Measurements from ENCODE around the gene G3BP1. TPM values are rescaled to one million over a fixed set of nuclear protein-coding genes. Genes with fewer than 3 reads are reported as not detected.
"Not testable (repeated sequence)": the region's sequence is repeated elsewhere in the genome, so short reads cannot be mapped to it uniquely, and the experiment has no call there.

The G3BP1 gene
- total RNA-seq, 4 donors from 2014 or later: 73.3 to 102 (median 89.1) TPM

GRCh38 chr5:151825445-151825844 is 53.7 kb downstream of the G3BP1 start:
- 33% methylated on average over 1 of the region's 1 CpG; no CpG with 5 or more reads in 1 of the 2 donors for WGBS, 2 donors (ENCODE audit: low coverage in 1 of 2)

GRCh38 chr5:151829370-151829769 is 57.6 kb downstream of the G3BP1 start:
- H3K36me3 ChIP-seq: no peaks in the 10 kb centered on the region
- H3K27me3 ChIP-seq: no peaks in the 10 kb centered on the region
- 94 to 100% methylated on average over 1 of the region's 1 CpG for WGBS, 2 donors (ENCODE audit: low coverage in 1 of 2)
- TF ChIP-seq EP300 (IDR thresholded peaks at IDR 0.05) (no peak), POLR2A (IDR thresholded peaks at IDR 0.05) (no peak), POLR2AphosphoS5 (IDR thresholded peaks at IDR 0.05) (no peak), CTCF (IDR thresholded peaks at IDR 0.05) (no peak)
- ATAC-seq: no peak
- H3K9me3 ChIP-seq: peaks cover 0 to 32% (median 0%) of the 10 kb centered on the region in 3 donors
- peaks cover 0 to 6% (median 0%) of the 10 kb centered on the region in 3 donors for H3K4me1 ChIP-seq
- H3K27ac ChIP-seq: no peak overlapping the region
- H3K4me3 ChIP-seq: no peak overlapping the region

More at GRCh38 chr5:151825445-151825844, 53.7 kb downstream of the G3BP1 start:
- TF ChIP-seq POLR2A (IDR thresholded peaks at IDR 0.05): no peak
- TF ChIP-seq CTCF (IDR thresholded peaks at IDR 0.05): peak; percentile 68 to 85 (median 80)
- ATAC-seq: peak; percentile 70
- Histone ChIP-seq H3K9me3 (no peaks in the 10 kb centered on the region), H3K4me1 (peaks cover 0 to 6% (median 0%) of the 10 kb centered on the region in 3 donors), H3K27ac (no peak overlapping the region), H3K27me3 (no peaks in the 10 kb centered on the region), H3K4me3 (no peak overlapping the region), H3K36me3 (peaks cover 0 to 3% of the 10 kb centered on the region in 2 donors)

GRCh38 chr5:151832843-151833242 is 61.1 kb downstream of the G3BP1 start:
- not testable (repeated sequence) for H3K27me3 ChIP-seq, H3K27ac ChIP-seq, H3K4me3 ChIP-seq, H3K4me1 ChIP-seq, H3K36me3 ChIP-seq, ATAC-seq
- H3K9me3 ChIP-seq: peaks cover 0 to 64% (median 0%) of the 10 kb centered on the region in 3 donors
- whole genome bisulfite sequencing, 2 donors (ENCODE audit: low coverage in 1 of 2): 88 to 100% methylated on average over 4 of the region's 4 CpGs

GRCh38 chr5:151846765-151847164 is 75.0 kb downstream of the G3BP1 start:
- H3K36me3 ChIP-seq: no peaks in the 10 kb centered on the region
- H3K9me3 ChIP-seq: peaks cover 0 to 8% (median 0%) of the 10 kb centered on the region in 3 donors
- H3K4me3 ChIP-seq: no peak overlapping the region
- no peak for ATAC-seq
- no peaks in the 10 kb centered on the region for H3K27me3 ChIP-seq
- TF ChIP-seq POLR2AphosphoS5 (IDR thresholded peaks at IDR 0.05) (no peak), POLR2A (IDR thresholded peaks at IDR 0.05) (no peak), CTCF (IDR thresholded peaks at IDR 0.05) (no peak), EP300 (IDR thresholded peaks at IDR 0.05) (no peak)
- no peaks in the 10 kb centered on the region for H3K4me1 ChIP-seq
- H3K27ac ChIP-seq: no peak overlapping the region

- 31% methylated on average over 1 of the region's 1 CpG; no CpG with 5 or more reads in 1 of the 2 donors for WGBS, 2 donors (ENCODE audit: low coverage in 1 of 2)
- H3K9me3 ChIP-seq: peaks cover 0 to 8% (median 0%) of the 10 kb centered on the region in 3 donors
- H3K27ac ChIP-seq: no peak overlapping the region
- H3K4me1 ChIP-seq: no peaks in the 10 kb centered on the region
- H3K36me3 ChIP-seq: no peaks in the 10 kb centered on the region
- ATAC-seq: no peak
- no peak overlapping the region for H3K4me3 ChIP-seq
- H3K27me3 ChIP-seq: no peaks in the 10 kb centered on the region
- TF ChIP-seq EP300 (IDR thresholded peaks at IDR 0.05) (no peak), POLR2AphosphoS5 (IDR thresholded peaks at IDR 0.05) (no peak), POLR2A (IDR thresholded peaks at IDR 0.05) (no peak), CTCF (IDR thresholded peaks at IDR 0.05) (no peak)
Measured at GRCh38 chr5:151847871-151848270, 76.1 kb downstream of the G3BP1 start.

Measured in gastroesophageal sphincter (tissue), 4 donors.